DOHH2 (cell line): ENCODE measurements around the gene TRABD.

ENCODE experiments used
- H3F3A ChIP-seq: fragments of 200-600 bp; sonication (generic), shearing (Covaris generic); 2 replicates; pipeline ENCODE4 v1.6.0; 2016; ENCODE audit warnings: antibody characterized with exemption, mild to moderate bottlenecking; ENCODE audit not compliant: control insufficient read depth, insufficient read depth
- H3K27ac ChIP-seq: fragments of 200-600 bp; sonication (generic); 2 replicates; pipeline ENCODE4 v1.5.1; 2014; ENCODE audit warnings: low read depth, mild to moderate bottlenecking, low read length, moderate library complexity
- H3K27me3 ChIP-seq: fragments of 200-600 bp; sonication (generic); 2 replicates; pipeline ENCODE4 v1.6.1; 2014; ENCODE audit warnings: mild to moderate bottlenecking, low read length, mixed read lengths; ENCODE audit not compliant: control insufficient read depth
- H3K36me3 ChIP-seq: fragments of 200-600 bp; sonication (generic); 2 replicates; pipeline ENCODE4 v1.6.1; 2014; ENCODE audit warnings: mild to moderate bottlenecking, low read length, moderate library complexity, mixed read lengths; ENCODE audit not compliant: control insufficient read depth
- H3K4me1 ChIP-seq: fragments of 200-600 bp; sonication (generic); 2 replicates; pipeline ENCODE4 v1.6.1; 2014; ENCODE audit warnings: mild to moderate bottlenecking, low read length, mixed read lengths; ENCODE audit not compliant: control insufficient read depth
- H3K4me2 ChIP-seq: fragments of 200-600 bp; sonication (generic); 2 replicates; pipeline ENCODE4 v1.6.0; 2014; ENCODE audit warnings: mild to moderate bottlenecking, low read length, moderate library complexity
- H3K4me3 ChIP-seq: fragments of 200-600 bp; sonication (generic); 2 replicates; pipeline ENCODE4 v1.5.1; 2014; ENCODE audit warnings: mild to moderate bottlenecking, low read length, mixed read lengths
- H3K79me2 ChIP-seq: fragments of 200-600 bp; sonication (generic); 2 replicates; pipeline ENCODE4 v1.6.1; 2014; ENCODE audit warnings: mild to moderate bottlenecking, low read length, mixed read lengths; ENCODE audit not compliant: control insufficient read depth
- H3K9me2 ChIP-seq: fragments of 200-600 bp; sonication (generic); replicated peaks from 2 replicates; pipeline ENCODE4 v1.6.1; 2014; ENCODE audit warnings: mild to moderate bottlenecking, low read length, mixed read lengths; ENCODE audit not compliant: control insufficient read depth
- H3K9me3 ChIP-seq: fragments of 200-600 bp; sonication (generic); 2 replicates; pipeline ENCODE4 v1.6.1; 2014; ENCODE audit warnings: antibody characterized with exemption, low read length, mixed read lengths; ENCODE audit not compliant: control insufficient read depth, insufficient read depth
- H4K20me1 ChIP-seq: fragments of 200-600 bp; sonication (generic); 2 replicates; pipeline ENCODE4 v1.6.0; 2014; ENCODE audit warnings: low read depth, mild to moderate bottlenecking, antibody characterized with exemption, low read length, moderate library complexity; ENCODE audit not compliant: control insufficient read depth, insufficient read depth
- CTCF ChIP-seq: fragments of 200-600 bp; sonication (generic); IDR thresholded peaks from one replicate; pipeline ENCODE4 v1.5.1; 2014; ENCODE audit warnings: antibody characterized with exemption, mild to moderate bottlenecking, low read depth, low read length; ENCODE audit not compliant: poor library complexity, severe bottlenecking
- EZH2phosphoT487 ChIP-seq: fragments of 200-600 bp; sonication (generic); IDR thresholded peaks from 2 replicates; pipeline ENCODE4 v1.6.1; 2017; ENCODE audit warnings: borderline replicate concordance, mild to moderate bottlenecking, antibody characterized with exemption, low read length, moderate library complexity, mixed read lengths

TRABD gene

GRCh38 chr22:50226875-50227165 is 41.1 kb downstream of the TRABD start:
- Histone ChIP-seq H3K27ac (no peak overlapping the region), H3K36me3 (peaks cover 39% of the 10 kb centered on the region), H4K20me1 (no peaks in the 10 kb centered on the region)

GRCh38 chr22:50227579-50228215 is 42.0 kb downstream of the TRABD start:
- Histone ChIP-seq H3K4me3 (no peak overlapping the region), H3F3A (no peaks in the 10 kb centered on the region), H3K27me3 (no peaks in the 10 kb centered on the region), H3K27ac (no peak overlapping the region), H3K9me2 (no peaks in the 10 kb centered on the region), H3K79me2 (no peaks in the 10 kb centered on the region), H3K36me3 (peaks cover 34% of the 10 kb centered on the region), H3K4me2 (no peak overlapping the region), H3K9me3 (no peaks in the 10 kb centered on the region), H4K20me1 (no peaks in the 10 kb centered on the region), H3K4me1 (no peaks in the 10 kb centered on the region)
- no peak for TF ChIP-seq EZH2phosphoT487

More at GRCh38 chr22:50226875-50227165, 41.1 kb downstream of the TRABD start:
- no peak for TF ChIP-seq EZH2phosphoT487
- TF ChIP-seq CTCF = no peak
- Histone ChIP-seq H3K4me1 (no peaks in the 10 kb centered on the region), H3K4me3 (no peak overlapping the region), H3K9me2 (no peaks in the 10 kb centered on the region), H3K9me3 (no peaks in the 10 kb centered on the region), H3K4me2 (no peak overlapping the region), H3K27me3 (no peaks in the 10 kb centered on the region), H3F3A (no peaks in the 10 kb centered on the region), H3K79me2 (no peaks in the 10 kb centered on the region)

GRCh38 chr22:50228366-50228765 is 42.7 kb downstream of the TRABD start:
- no peak overlapping the region for H3K27ac ChIP-seq
- no peak for TF ChIP-seq EZH2phosphoT487
- TF ChIP-seq CTCF = no peak
- no peaks in the 10 kb centered on the region for H4K20me1 ChIP-seq
- no peak overlapping the region for H3K4me2 ChIP-seq
- H3K4me3 ChIP-seq = no peak overlapping the region
- H3K9me2 ChIP-seq = no peaks in the 10 kb centered on the region
- peaks cover 33% of the 10 kb centered on the region for H3K36me3 ChIP-seq
- H3K4me1 ChIP-seq = no peaks in the 10 kb centered on the region
- H3K27me3 ChIP-seq = no peaks in the 10 kb centered on the region
- H3F3A ChIP-seq = no peaks in the 10 kb centered on the region
- no peaks in the 10 kb centered on the region for H3K9me3 ChIP-seq
- peaks cover 4% of the 10 kb centered on the region for H3K79me2 ChIP-seq

- no peaks in the 10 kb centered on the region for H3K9me2 ChIP-seq
- H3K9me3 ChIP-seq = no peaks in the 10 kb centered on the region
- no peak overlapping the region for H3K4me3 ChIP-seq
- no peaks in the 10 kb centered on the region for H4K20me1 ChIP-seq
- no peak overlapping the region for H3K27ac ChIP-seq
- H3K27me3 ChIP-seq = no peaks in the 10 kb centered on the region
- no peak for TF ChIP-seq EZH2phosphoT487
- no peak for TF ChIP-seq CTCF
- peaks cover 31% of the 10 kb centered on the region for H3K36me3 ChIP-seq
- H3K79me2 ChIP-seq = peaks cover 14% of the 10 kb centered on the region
- H3K4me2 ChIP-seq = no peak overlapping the region
- no peaks in the 10 kb centered on the region for H3K4me1 ChIP-seq
- H3F3A ChIP-seq = no peaks in the 10 kb centered on the region
These were observed 43.7 kb downstream of the TRABD start for GRCh38 chr22:50229370-50229769.
